Activated CD4-positive, alpha-beta T cell treated with anti-CD3 and anti-CD28 coated beads, Interleukin-2, amount 10 ng/mL, durations not matched to agents 7 days and 5 days (primary cell): ENCODE results near the gene PSMA7. TPM values are rescaled to one million over a fixed set of nuclear protein-coding genes. Genes with fewer than 3 reads are reported as not detected.
A peak's percentile ranks its signal among the peaks of the same experiment; 100 is the strongest.

Experiments used
- CTCF ChIA-PET: fragments of 350-600 bp; sonication (Branson Sonifier 250); formaldehyde crosslinking; loops from one replicate; lab custom pipeline; 2021; ENCODE audit warnings: antibody characterized with exemption; lab: Charles Lee
- POLR2A ChIA-PET: fragments of 350-600 bp; sonication (Branson Sonifier 250); formaldehyde crosslinking; loops from one replicate; lab custom pipeline; 2021; ENCODE audit warnings: antibody characterized with exemption; lab: Charles Lee
- DNase-seq: peaks from one replicate; pipeline ENCODE4 v3.0.0-alpha.2; 2020
- H3K27ac Mint-ChIP-seq: one replicate; pipeline ENCODE4 v1.8.0; 2021; ENCODE audit warnings: mild to moderate bottlenecking, moderate library complexity, mixed read lengths
- H3K27me3 Mint-ChIP-seq: one replicate; pipeline ENCODE4 v1.8.0; 2021; ENCODE audit warnings: mixed read lengths
- H3K36me3 Mint-ChIP-seq: one replicate; pipeline ENCODE4 v1.8.0; 2021; ENCODE audit warnings: low read depth, mixed read lengths
- H3K4me1 Mint-ChIP-seq: one replicate; pipeline ENCODE4 v1.8.0; 2021; ENCODE audit warnings: mixed read lengths
- H3K4me3 Mint-ChIP-seq: one replicate; pipeline ENCODE4 v1.8.0; 2021; ENCODE audit warnings: mild to moderate bottlenecking, moderate library complexity, mixed read lengths
- H3K9me3 Mint-ChIP-seq: one replicate; pipeline ENCODE4 v1.8.0; 2021; ENCODE audit warnings: mixed read lengths
- total RNA-seq, 2 experiments: library from RNA; stranded (reverse); gene quantifications; one replicate each; pipeline ENCODE4 v1.2.3, GENCODE V29; 2021

PSMA7 gene
- total RNA-seq, 2 experiments from 2014 or later: 250 to 306 TPM

DNA sequence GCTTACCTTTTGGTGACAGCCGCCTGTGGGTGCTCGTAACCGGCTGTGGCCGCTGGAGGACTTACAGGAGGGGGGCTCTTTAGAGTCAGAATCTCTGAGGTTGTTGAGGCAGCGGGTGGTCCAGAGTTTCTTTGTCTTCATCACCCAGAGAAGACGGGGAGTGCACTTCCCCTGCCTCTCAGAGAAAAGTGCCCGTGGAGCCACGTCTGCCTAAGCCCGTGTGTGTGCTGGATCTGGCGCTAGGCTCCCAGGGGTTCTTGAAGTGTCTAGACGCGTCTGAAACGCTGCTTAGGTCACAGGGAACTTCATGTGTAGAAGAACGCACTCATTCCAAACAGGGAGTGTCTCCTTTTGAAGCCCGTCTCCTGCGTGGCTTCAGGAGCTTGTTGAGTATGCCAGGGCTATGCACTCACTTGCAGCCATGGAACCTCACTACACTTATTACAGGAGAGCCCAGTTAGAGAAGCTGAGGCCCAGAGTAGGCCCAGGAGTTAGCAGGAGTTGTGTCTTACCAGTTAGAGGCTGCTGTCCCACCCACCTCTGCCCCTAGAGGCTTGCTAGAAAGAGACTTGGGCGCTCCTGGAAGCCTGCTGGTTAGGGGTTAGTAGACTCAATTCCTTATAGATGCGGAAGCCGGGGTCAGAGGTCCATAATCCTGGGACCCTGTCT is 19.6 kb downstream of the PSMA7 start:
- peaks cover 43% of the 10 kb centered on the region for H3K36me3 Mint-ChIP-seq
- H3K27ac Mint-ChIP-seq: peak overlapping the region; percentile 75
- no peak for DNase-seq
- CTCF ChIA-PET: no interaction called here
- H3K9me3 Mint-ChIP-seq: no peaks in the 10 kb centered on the region
- H3K27me3 Mint-ChIP-seq: no peaks in the 10 kb centered on the region
- POLR2A ChIA-PET: no interaction called here
- peak overlapping the region; percentile 79 for H3K4me3 Mint-ChIP-seq
- peaks cover 40% of the 10 kb centered on the region for H3K4me1 Mint-ChIP-seq

DNA sequence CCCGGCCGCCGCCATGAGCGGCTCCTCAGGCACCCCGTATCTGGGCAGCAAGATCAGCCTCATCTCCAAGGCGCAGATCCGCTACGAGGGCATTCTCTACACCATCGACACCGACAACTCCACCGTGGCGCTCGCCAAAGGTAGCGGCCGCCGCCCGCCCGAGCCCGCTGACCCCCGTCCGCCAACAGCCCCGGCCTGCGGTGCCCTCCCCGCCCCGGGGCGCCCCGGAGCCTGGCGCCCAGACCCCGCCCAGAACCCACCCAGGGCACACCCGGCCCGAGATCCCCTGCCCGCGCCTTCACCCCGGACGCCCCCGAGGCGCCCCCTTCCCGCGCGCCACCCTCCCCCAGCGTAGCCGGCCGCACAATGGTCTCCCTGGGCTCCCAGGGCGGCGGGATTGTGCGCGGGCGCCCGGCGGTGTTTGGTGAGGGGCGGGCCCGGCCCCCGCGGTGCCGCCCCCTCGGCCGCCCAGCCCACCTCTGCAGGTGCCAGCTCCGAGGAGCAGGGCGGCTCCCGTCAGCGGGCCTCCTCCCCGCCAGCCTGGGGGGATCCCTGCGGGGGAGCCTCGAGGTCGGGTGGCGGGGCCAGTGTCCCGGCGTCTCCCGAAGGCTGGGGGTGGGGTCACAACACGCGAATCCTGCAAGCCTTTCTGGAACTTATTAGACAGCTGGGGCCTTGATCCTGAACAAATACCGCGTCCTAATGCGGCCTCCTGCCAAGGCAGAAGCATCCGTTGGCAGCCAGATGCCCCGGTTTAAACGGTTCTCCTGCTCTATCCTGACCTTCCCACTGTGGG is 20.3 kb downstream of the PSMA7 start:
- H3K9me3 Mint-ChIP-seq: no peaks in the 10 kb centered on the region
- H3K4me3 Mint-ChIP-seq: peak overlapping the region; percentile 79
- peak overlapping the region; percentile 75 for H3K27ac Mint-ChIP-seq
- H3K36me3 Mint-ChIP-seq: peaks cover 35% of the 10 kb centered on the region
- DNase-seq: peak; percentile 38
- ChIA-PET POLR2A (interaction anchor here (1.1 kb wide), 1 partner anchor 20 kb away, joined by 3 read pairs; the partner anchor contains the start of genes PSMA7 and SS18L1), CTCF (interaction anchor here (0.6 to 1.4 kb wide), 5 partner anchors 11 to 631 kb away, joined by 3 read pairs; no protein-coding TSS in a partner anchor)
- H3K4me1 Mint-ChIP-seq: peaks cover 47% of the 10 kb centered on the region
- H3K27me3 Mint-ChIP-seq: no peaks in the 10 kb centered on the region

DNA sequence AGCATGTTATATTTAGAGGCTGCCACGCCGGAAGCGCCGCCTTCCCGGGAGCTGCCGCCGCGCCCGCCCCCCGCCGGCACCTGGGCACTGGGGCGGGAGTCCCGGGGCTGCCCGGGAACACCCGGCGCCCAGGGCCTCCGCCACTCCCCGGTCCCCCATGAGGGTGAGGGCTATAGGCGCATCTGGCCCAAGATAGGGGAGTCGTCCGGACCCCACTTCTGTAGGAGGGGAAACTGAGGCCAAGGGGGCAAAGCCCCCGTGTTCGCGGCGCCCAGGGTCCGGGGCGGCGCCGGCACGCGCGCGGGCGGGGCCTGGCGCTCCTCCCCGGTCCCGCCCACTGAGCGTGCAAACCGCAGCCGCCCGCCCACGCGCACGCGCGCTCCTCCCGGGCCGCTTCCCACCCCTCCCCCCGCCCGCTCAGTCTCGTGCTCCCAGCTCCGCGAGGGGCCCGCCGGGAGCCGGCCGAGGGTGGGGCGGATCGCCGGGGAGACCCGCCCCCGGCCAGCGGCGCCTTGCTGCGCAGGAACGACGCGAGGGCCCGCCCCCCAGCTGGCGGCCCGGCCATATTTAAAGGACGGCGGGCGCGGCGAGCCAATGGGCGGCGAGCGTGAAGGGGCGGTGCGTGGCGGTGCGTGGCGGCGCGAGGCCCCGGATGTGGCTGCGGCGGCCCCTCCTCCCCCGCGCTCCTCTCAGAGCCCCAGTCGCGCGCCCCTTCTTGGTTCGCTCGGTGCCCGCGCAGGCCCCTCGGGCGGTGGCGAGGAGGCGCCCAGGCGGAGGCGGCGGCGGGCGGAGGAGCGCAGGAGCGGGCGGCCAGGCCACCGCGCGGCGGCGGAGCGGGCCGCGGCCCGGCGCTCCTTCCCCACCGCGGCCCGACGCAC is 21.2 kb downstream of the PSMA7 start, which contains the start of gene LSM14B:
Gene LSM14B, plus strand, starts transcription at position 700 of the 878 bp plus-strand sequence. CDS start 192 bp downstream, outside the sequence.
- ChIA-PET POLR2A (interaction anchor here (1.1 to 1.5 kb wide), 2 partner anchors 21 to 56 kb away, joined by 3 to 7 read pairs; partner anchors contain the start of genes PSMA7, SS18L1 and TAF4), CTCF (interaction anchor here (0.6 to 1.9 kb wide), 7 partner anchors 10 to 631 kb away, joined by 3 to 7 read pairs (median 3); no protein-coding TSS in a partner anchor)
- no peaks in the 10 kb centered on the region for H3K27me3 Mint-ChIP-seq
- H3K4me1 Mint-ChIP-seq: peaks cover 55% of the 10 kb centered on the region
- H3K27ac Mint-ChIP-seq: peak within 1 kb of the TSS; percentile 92
- peak within 1 kb of the TSS; percentile 85 for H3K4me3 Mint-ChIP-seq
- no peaks in the 10 kb centered on the region for H3K9me3 Mint-ChIP-seq
- DNase-seq: peak; percentile 94
- peaks cover 30% of the 10 kb centered on the region for H3K36me3 Mint-ChIP-seq

DNA sequence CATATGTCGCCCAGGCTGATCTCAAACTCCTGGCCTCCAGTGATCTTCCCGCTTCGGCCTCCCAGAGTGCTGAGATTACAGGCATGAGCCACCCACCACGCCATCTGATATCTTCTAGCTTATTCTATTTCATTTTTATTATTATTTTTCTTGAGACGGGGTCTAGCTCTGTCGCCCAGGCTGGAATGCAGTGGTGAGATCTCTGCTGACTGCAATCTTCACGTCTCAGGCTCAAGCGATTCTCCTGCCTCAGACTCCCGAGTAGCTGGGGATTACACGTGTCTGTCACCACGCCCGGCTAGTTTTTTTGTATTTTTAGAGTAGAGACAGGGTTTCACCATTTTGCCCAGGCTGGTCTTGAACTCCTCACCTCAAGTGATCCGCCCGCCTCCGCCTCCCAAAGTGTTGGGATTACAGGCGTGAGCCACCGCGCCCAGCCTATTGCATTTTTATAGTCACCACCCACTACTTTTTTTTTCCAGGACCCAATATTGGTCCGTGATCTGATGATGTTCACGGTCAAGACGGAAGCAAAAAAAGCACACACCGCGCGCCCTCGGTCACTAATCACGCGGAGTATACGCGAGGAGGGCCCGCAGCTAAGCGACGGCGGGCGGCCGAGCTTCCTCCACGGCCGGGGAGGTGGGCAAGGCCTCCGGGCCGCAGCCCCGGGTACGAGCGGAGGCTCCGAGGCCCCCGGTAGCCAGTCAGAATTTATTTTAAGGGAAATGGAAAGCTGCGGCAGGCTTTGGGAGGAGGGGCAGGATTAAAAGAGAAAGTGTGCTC is 22.0 kb downstream of the PSMA7 start:
- H3K27me3 Mint-ChIP-seq: no peaks in the 10 kb centered on the region
- peak overlapping the region; percentile 92 for H3K27ac Mint-ChIP-seq
- ChIA-PET POLR2A (interaction anchor here (1.1 to 1.5 kb wide), 2 partner anchors 22 to 55 kb away, joined by 3 to 7 read pairs; partner anchors contain the start of genes PSMA7, SS18L1 and TAF4), CTCF (interaction anchor here (0.6 to 1.9 kb wide), 4 partner anchors 15 to 725 kb away, joined by 3 to 7 read pairs (median 3); no protein-coding TSS in a partner anchor)
- H3K9me3 Mint-ChIP-seq: no peaks in the 10 kb centered on the region
- DNase-seq: no peak
- H3K36me3 Mint-ChIP-seq: peaks cover 22% of the 10 kb centered on the region
- peak overlapping the region; percentile 85 for H3K4me3 Mint-ChIP-seq
- peaks cover 54% of the 10 kb centered on the region for H3K4me1 Mint-ChIP-seq

DNA sequence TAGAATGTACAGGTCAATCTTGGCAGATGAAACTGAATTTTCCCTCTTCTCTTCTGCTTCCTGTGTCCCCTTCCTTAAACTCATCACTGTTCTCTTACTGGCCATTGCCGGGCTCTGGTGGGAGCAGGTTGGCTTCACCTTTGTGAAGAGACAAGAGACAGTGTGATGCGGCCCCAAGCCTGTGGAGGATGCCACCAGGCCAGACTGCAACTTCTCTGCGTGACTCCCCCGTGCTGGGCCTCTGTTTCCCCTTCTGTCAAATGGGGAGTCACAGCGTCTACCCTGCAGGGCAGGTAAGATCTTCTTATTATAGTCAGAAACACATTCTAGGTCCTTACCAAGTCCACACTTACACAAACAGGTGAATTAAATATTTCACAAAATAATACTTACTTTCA is 22.8 kb downstream of the PSMA7 start:
- POLR2A ChIA-PET: no interaction called here
- peak overlapping the region; percentile 41 for H3K27ac Mint-ChIP-seq

DNA sequence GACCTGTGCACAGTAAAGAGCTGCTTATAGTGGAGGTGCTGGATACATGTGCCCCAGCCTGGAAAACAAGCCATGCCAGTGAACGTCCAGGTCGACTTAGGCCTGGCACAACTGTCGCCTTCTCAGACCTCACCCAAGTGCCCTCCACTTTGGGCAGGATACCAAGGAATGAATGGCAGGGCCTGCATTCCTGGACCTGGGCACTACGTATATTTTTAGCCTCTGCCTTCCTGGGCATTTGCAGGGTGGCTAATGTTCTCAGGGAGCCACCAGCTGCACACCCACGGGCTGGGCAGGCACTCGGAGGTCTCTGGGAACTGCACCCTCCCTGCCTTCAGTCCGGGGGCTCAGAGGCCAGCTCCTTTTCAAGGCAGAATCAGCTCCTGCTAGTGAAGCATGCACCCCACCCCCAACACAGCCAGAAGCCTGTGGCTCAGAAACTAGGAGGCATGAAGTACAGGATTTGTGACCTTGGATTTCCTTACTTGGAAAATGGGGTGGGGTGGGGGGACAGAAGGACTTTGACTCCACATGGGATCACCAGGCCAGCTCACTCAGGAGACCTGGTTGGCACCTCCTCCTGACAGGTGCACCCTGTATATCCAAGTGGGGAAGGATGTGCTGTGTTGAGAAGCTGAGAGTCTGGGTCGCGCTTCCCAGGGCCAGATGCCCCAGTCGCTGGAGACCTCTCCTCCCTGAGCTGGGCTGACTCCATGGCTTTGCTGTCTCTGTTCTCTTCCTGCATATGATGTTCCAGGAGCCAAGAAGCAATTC is 23.4 kb downstream of the PSMA7 start:
- Mint-ChIP-seq H3K27me3 (no peaks in the 10 kb centered on the region), H3K4me3 (peak overlapping the region; percentile 41), H3K36me3 (peaks cover 11% of the 10 kb centered on the region), H3K9me3 (peaks cover 6% of the 10 kb centered on the region), H3K27ac (peak overlapping the region; percentile 41), H3K4me1 (peaks cover 51% of the 10 kb centered on the region)
- ChIA-PET POLR2A (no interaction called here), CTCF (interaction anchor here (1.2 kb wide), 1 partner anchor 50 kb away, joined by 3 read pairs; no protein-coding TSS in a partner anchor)
- no peak for DNase-seq

More for the DNA sequence above, 22.8 kb downstream of the PSMA7 start:
- Mint-ChIP-seq H3K27me3 (no peaks in the 10 kb centered on the region), H3K9me3 (peaks cover 2% of the 10 kb centered on the region), H3K4me1 (peaks cover 54% of the 10 kb centered on the region), H3K4me3 (peak overlapping the region; percentile 41), H3K36me3 (peaks cover 17% of the 10 kb centered on the region)
- CTCF ChIA-PET: interaction anchor here (0.6 to 1.9 kb wide), 3 partner anchors 14 to 726 kb away, joined by 3 to 7 read pairs (median 3); no protein-coding TSS in a partner anchor
- no peak for DNase-seq

DNA sequence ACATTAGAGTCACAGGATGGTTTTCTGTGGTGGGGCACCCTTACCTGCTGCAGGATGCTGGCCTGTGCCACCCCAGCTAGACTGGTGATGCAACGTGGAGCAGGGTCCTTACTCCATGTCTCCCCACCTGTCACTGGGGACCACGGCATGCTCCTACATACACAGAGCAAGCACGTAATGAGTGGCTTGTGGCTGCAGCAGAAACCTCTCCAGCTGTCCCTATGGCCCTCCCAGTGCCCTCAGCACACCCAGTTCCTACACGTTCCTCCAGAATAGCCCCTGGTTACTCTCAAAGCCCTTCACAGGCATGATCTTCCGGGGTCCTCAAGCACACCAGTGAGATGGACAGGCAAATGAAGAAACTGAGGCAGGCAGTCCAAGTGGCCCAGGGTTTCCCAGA is 24.1 kb downstream of the PSMA7 start:
- Mint-ChIP-seq H3K4me3 (no peak overlapping the region), H3K36me3 (peaks cover 4% of the 10 kb centered on the region), H3K9me3 (peaks cover 6% of the 10 kb centered on the region), H3K27me3 (no peaks in the 10 kb centered on the region), H3K27ac (peak overlapping the region; percentile 72), H3K4me1 (peaks cover 46% of the 10 kb centered on the region)
- ChIA-PET POLR2A (no interaction called here), CTCF (interaction anchor here (1.2 kb wide), 1 partner anchor 50 kb away, joined by 3 read pairs; no protein-coding TSS in a partner anchor)
- no peak for DNase-seq

DNA sequence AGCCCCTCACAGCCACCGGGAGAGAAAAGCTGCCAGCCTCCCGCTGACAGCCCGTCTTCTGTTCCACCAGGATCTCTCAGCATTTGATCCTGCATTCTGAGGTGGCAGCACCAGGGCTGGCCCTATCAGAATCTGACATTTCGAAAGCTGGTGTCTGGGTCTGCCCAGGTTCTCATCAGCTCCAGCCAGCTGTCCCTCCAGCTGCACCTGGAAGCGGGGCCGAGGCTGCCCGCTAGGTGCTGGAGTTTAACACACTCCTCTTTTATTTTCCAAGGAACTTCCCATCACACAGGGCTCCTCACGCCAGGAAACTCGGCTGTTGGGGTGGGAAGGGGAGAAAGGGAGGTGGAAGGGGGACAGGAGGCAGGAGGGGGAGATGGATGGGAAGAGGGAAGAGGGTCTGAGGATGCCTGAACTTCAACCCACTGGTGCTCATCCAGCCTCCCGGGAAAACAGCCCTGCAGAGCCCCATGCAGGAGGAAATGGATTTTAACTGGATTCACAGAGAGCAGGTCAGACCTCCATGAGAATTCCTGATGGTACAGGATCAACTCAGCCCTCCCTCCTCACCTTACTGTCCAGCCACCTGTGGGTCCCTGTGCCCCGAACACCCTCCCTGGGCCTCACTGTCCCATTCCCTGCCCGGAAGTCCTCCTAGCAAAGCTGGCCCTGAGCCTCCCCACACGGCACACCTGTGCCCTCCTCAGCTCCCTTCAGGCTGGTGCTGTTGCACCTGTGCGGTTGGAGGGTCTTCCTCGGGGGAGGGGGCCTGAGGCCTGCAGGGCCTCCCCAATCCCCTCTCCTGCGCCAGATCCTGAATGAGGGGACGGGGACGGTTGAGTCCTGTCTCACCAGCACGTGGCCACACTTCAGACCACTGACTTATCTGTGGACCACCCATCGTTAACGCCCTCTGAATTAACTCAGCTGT is 24.8 kb downstream of the PSMA7 start:
- H3K4me3 Mint-ChIP-seq: no peak overlapping the region
- ChIA-PET POLR2A (no interaction called here), CTCF (interaction anchor here (0.7 to 1.6 kb wide), 4 partner anchors 18 to 857 kb away, joined by 3 read pairs; no protein-coding TSS in a partner anchor)
- H3K27ac Mint-ChIP-seq: peak overlapping the region; percentile 77
- H3K36me3 Mint-ChIP-seq: peaks cover 3% of the 10 kb centered on the region
- H3K27me3 Mint-ChIP-seq: no peaks in the 10 kb centered on the region
- DNase-seq: no peak
- peaks cover 38% of the 10 kb centered on the region for H3K4me1 Mint-ChIP-seq
- H3K9me3 Mint-ChIP-seq: peaks cover 9% of the 10 kb centered on the region

DNA sequence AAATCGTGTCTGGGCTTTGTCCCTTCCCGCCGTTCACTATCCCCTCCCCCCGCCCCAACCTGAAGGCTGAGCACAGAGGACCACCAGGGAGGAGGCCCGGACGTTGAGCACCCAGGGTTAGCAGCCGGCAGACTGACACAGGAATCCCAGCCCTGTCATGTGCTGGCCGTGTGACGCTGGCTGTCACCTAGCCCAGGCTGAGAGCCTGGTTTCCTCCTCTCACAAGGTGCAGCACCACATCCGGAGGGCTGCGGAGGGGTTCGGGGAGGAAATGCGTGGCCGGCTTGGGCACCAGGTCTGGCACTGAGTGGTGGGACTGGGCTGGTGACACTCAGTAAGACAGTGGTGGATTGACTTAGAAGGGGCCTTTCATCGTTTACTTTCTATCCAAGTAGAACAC is 25.5 kb downstream of the PSMA7 start:
- peaks cover 3% of the 10 kb centered on the region for H3K36me3 Mint-ChIP-seq
- H3K4me1 Mint-ChIP-seq: peaks cover 36% of the 10 kb centered on the region
- DNase-seq: peak; percentile 83
- H3K27ac Mint-ChIP-seq: peak overlapping the region; percentile 77
- H3K9me3 Mint-ChIP-seq: peaks cover 14% of the 10 kb centered on the region
- ChIA-PET CTCF (interaction anchor here (0.7 to 1.6 kb wide), 3 partner anchors 18 to 858 kb away, joined by 3 read pairs; no protein-coding TSS in a partner anchor), POLR2A (no interaction called here)
- no peaks in the 10 kb centered on the region for H3K27me3 Mint-ChIP-seq
- H3K4me3 Mint-ChIP-seq: no peak overlapping the region

DNA sequence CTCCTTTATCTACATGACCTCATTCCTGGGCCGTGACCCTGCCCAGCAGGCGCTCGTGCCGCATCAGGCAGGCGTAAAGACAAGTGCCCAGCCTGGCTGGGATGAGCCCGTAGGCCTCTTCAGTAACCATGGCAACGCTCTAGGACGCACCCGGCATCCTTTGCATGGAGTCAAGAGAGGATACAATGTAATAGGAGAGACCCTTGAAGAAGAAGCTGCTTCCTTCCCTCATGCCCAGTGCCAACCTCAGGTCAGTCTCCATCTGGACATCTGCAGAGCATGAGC is 25.9 kb downstream of the PSMA7 start:
- Mint-ChIP-seq H3K4me1 (peaks cover 36% of the 10 kb centered on the region), H3K27me3 (no peaks in the 10 kb centered on the region), H3K9me3 (peaks cover 18% of the 10 kb centered on the region), H3K4me3 (no peak overlapping the region), H3K36me3 (peaks cover 3% of the 10 kb centered on the region), H3K27ac (peak overlapping the region; percentile 77)
- DNase-seq: no peak
- ChIA-PET POLR2A (no interaction called here), CTCF (interaction anchor here (1.2 to 1.6 kb wide), 2 partner anchors 19 to 45 kb away, joined by 3 read pairs; no protein-coding TSS in a partner anchor)
